ENCODE results near the gene CFAP47. TPM values are rescaled to one million over a fixed set of nuclear protein-coding genes. Genes with fewer than 3 reads are reported as not detected.
"Not testable (repeated sequence)": the region's sequence is repeated elsewhere in the genome, so short reads cannot be mapped to it uniquely, and the experiment has no call there.

CFAP47 gene
- total RNA-seq (not detected), total RNA-seq (0 to 0.09 (median 0) reads per million in 29 experiments)
- total RNA-seq (2013): not detected

- H3K9me3 Mint-ChIP-seq: no peaks in the 10 kb centered on the region
- DNase-seq: no peak
- no peaks in the 10 kb centered on the region for H3K36me3 Mint-ChIP-seq
- no peaks in the 10 kb centered on the region for H3K27me3 Mint-ChIP-seq
- no peaks in the 10 kb centered on the region for H3K4me1 Mint-ChIP-seq
- H3K27me3 ChIP-seq (replicated peaks in 1 of 2; ENCODE audit: control insufficient read depth in 2 of 2, extremely low read depth in 1 of 2, insufficient read depth in 2 of 2, low read length in 1 of 2): no peaks in the 10 kb centered on the region
- no peaks in the 10 kb centered on the region for H3K9me3 ChIP-seq
- H3K36me3 ChIP-seq (ENCODE audit: control insufficient read depth in 2 of 2, extremely low read depth in 1 of 2, insufficient read depth in 1 of 2, low read length in 1 of 2): no peaks in the 10 kb centered on the region
- H3K27ac Mint-ChIP-seq: no peak within 1 kb of the TSS
- ATAC-seq (replicated peaks in 1 of 4): no peak
- ChIA-PET POLR2A (no interaction called here), CTCF (no interaction called here)
- no peak within 1 kb of the TSS for H3K4me3 ChIP-seq (ENCODE audit: control insufficient read depth in 1 of 2, extremely low read depth in 1 of 2, low read length in 1 of 2)
- 7% methylated on average over 24 of the region's 38 CpGs for WGBS (ENCODE audit: insufficient coverage)
- H3K27ac ChIP-seq (ENCODE audit: low read length): no peak within 1 kb of the TSS
- H3K4me1 ChIP-seq (ENCODE audit: control insufficient read depth in 1 of 2, extremely low read depth in 1 of 2, insufficient read depth in 2 of 2, low read length in 2 of 2): no peaks in the 10 kb centered on the region
- H3K4me3 Mint-ChIP-seq: no peak within 1 kb of the TSS
These were observed at the start of gene CFAP47 for GRCh38 chrX:35919536-35920309. TSS of gene CFAP47 (plus strand) at chrX:35919734. CDS start at chrX:35919800, 66 bp downstream.

GRCh38 chrX:35880601-35881000 is 38.9 kb upstream of the CFAP47 start:
- Histone ChIP-seq H3K36me3 (ENCODE audit: control insufficient read depth in 2 of 2, extremely low read depth in 1 of 2, insufficient read depth in 1 of 2, low read length in 1 of 2) (no peaks in the 10 kb centered on the region), H3K4me1 (ENCODE audit: control insufficient read depth in 1 of 2, extremely low read depth in 1 of 2, insufficient read depth in 2 of 2, low read length in 2 of 2) (no peaks in the 10 kb centered on the region), H3K4me3 (ENCODE audit: control insufficient read depth in 1 of 2, extremely low read depth in 1 of 2, low read length in 1 of 2) (no peak overlapping the region), H3K27ac (ENCODE audit: low read length) (no peak overlapping the region), H3K27me3 (replicated peaks in 1 of 2; ENCODE audit: control insufficient read depth in 2 of 2, extremely low read depth in 1 of 2, insufficient read depth in 2 of 2, low read length in 1 of 2) (no peaks in the 10 kb centered on the region), H3K9me3 (no peaks in the 10 kb centered on the region)
- no peaks in the 10 kb centered on the region for H3K4me1 Mint-ChIP-seq
- no peak for ATAC-seq (replicated peaks in 1 of 4)
- no peak overlapping the region for H3K27ac Mint-ChIP-seq
- no peaks in the 10 kb centered on the region for H3K36me3 Mint-ChIP-seq
- ChIA-PET POLR2A (no interaction called here), CTCF (no interaction called here)
- WGBS (ENCODE audit: insufficient coverage): no CpG with 5 or more reads among the region's 2 CpGs
- H3K9me3 Mint-ChIP-seq: peaks cover 0 to 4% (median 0%) of the 10 kb centered on the region in 3 donors
- peaks cover 0 to 5% of the 10 kb centered on the region in 2 donors for H3K27me3 Mint-ChIP-seq
- DNase-seq: no peak
- H3K4me3 Mint-ChIP-seq: no peak overlapping the region

- Histone ChIP-seq H3K27me3 (replicated peaks in 1 of 2; ENCODE audit: control insufficient read depth in 2 of 2, extremely low read depth in 1 of 2, insufficient read depth in 2 of 2, low read length in 1 of 2) (no peaks in the 10 kb centered on the region), H3K9me3 (no peaks in the 10 kb centered on the region), H3K4me1 (ENCODE audit: control insufficient read depth in 1 of 2, extremely low read depth in 1 of 2, insufficient read depth in 2 of 2, low read length in 2 of 2) (no peaks in the 10 kb centered on the region), H3K27ac (ENCODE audit: low read length) (no peak overlapping the region), H3K4me3 (ENCODE audit: control insufficient read depth in 1 of 2, extremely low read depth in 1 of 2, low read length in 1 of 2) (no peak overlapping the region), H3K36me3 (ENCODE audit: control insufficient read depth in 2 of 2, extremely low read depth in 1 of 2, insufficient read depth in 1 of 2, low read length in 1 of 2) (no peaks in the 10 kb centered on the region)
- H3K9me3 Mint-ChIP-seq: no peaks in the 10 kb centered on the region
- H3K4me3 Mint-ChIP-seq: no peak overlapping the region
- H3K27ac Mint-ChIP-seq: no peak overlapping the region
- DNase-seq (no peak), ATAC-seq (replicated peaks in 1 of 4) (no peak)
- no peaks in the 10 kb centered on the region for H3K36me3 Mint-ChIP-seq
- CTCF ChIA-PET: interaction anchor here in 1 of 2 donors (0.7 kb wide), 1 partner anchor 161 kb away, joined by 4 read pairs; no protein-coding TSS in a partner anchor
- POLR2A ChIA-PET: no interaction called here
- no peaks in the 10 kb centered on the region for H3K27me3 Mint-ChIP-seq
- H3K4me1 Mint-ChIP-seq: no peaks in the 10 kb centered on the region
These were observed 33.4 kb upstream of the CFAP47 start for GRCh38 chrX:35886135-35886534.

GRCh38 chrX:35890699-35891098 is 28.8 kb upstream of the CFAP47 start:
- WGBS (ENCODE audit: insufficient coverage): 34% methylated on average over 3 of the region's 9 CpGs
- Mint-ChIP-seq H3K36me3 (no peaks in the 10 kb centered on the region), H3K9me3 (peaks cover 0 to 3% (median 0%) of the 10 kb centered on the region in 3 donors), H3K4me3 (no peak overlapping the region), H3K27ac (no peak overlapping the region), H3K27me3 (no peaks in the 10 kb centered on the region), H3K4me1 (no peaks in the 10 kb centered on the region)
- no peaks in the 10 kb centered on the region for H3K4me1 ChIP-seq (ENCODE audit: control insufficient read depth in 1 of 2, extremely low read depth in 1 of 2, insufficient read depth in 2 of 2, low read length in 2 of 2)
- no peaks in the 10 kb centered on the region for H3K27me3 ChIP-seq (replicated peaks in 1 of 2; ENCODE audit: control insufficient read depth in 2 of 2, extremely low read depth in 1 of 2, insufficient read depth in 2 of 2, low read length in 1 of 2)
- no peak overlapping the region for H3K27ac ChIP-seq (ENCODE audit: low read length)
- DNase-seq: peak in 1 of 35 experiments; percentile 0
- ATAC-seq (replicated peaks in 1 of 4): no peak
- ChIA-PET CTCF (interaction anchor here in 1 of 2 donors (0.7 kb wide), 1 partner anchor 59 kb away, joined by 4 read pairs; no protein-coding TSS in a partner anchor), POLR2A (no interaction called here)
- H3K4me3 ChIP-seq (ENCODE audit: control insufficient read depth in 1 of 2, extremely low read depth in 1 of 2, low read length in 1 of 2): no peak overlapping the region
- H3K9me3 ChIP-seq: no peaks in the 10 kb centered on the region
- H3K36me3 ChIP-seq (ENCODE audit: control insufficient read depth in 2 of 2, extremely low read depth in 1 of 2, insufficient read depth in 1 of 2, low read length in 1 of 2): no peaks in the 10 kb centered on the region

GRCh38 chrX:35986816-35987215 is 67.3 kb downstream of the CFAP47 start:
- POLR2A ChIA-PET; CTCF ChIA-PET; H3K27me3 ChIP-seq (replicated peaks in 1 of 2; ENCODE audit: control insufficient read depth in 2 of 2, extremely low read depth in 1 of 2, insufficient read depth in 2 of 2, low read length in 1 of 2); H3K4me3 ChIP-seq (ENCODE audit: control insufficient read depth in 1 of 2, extremely low read depth in 1 of 2, low read length in 1 of 2); H3K9me3 Mint-ChIP-seq; H3K27ac Mint-ChIP-seq; H3K36me3 Mint-ChIP-seq; H3K27ac ChIP-seq (ENCODE audit: low read length); H3K4me1 Mint-ChIP-seq; H3K9me3 ChIP-seq; H3K4me1 ChIP-seq (ENCODE audit: control insufficient read depth in 1 of 2, extremely low read depth in 1 of 2, insufficient read depth in 2 of 2, low read length in 2 of 2); ATAC-seq (replicated peaks in 1 of 4); H3K36me3 ChIP-seq (ENCODE audit: control insufficient read depth in 2 of 2, extremely low read depth in 1 of 2, insufficient read depth in 1 of 2, low read length in 1 of 2); H3K4me3 Mint-ChIP-seq; H3K27me3 Mint-ChIP-seq; DNase-seq: not testable (repeated sequence)
- 92% methylated on average over 4 of the region's 6 CpGs for WGBS (ENCODE audit: insufficient coverage)

GRCh38 chrX:36007207-36007606 is 87.7 kb downstream of the CFAP47 start:
- Mint-ChIP-seq H3K9me3 (peaks cover 2 to 5% (median 4%) of the 10 kb centered on the region in 3 donors), H3K27ac (no peak overlapping the region), H3K36me3 (no peaks in the 10 kb centered on the region), H3K4me3 (no peak overlapping the region), H3K27me3 (peaks cover 0 to 6% of the 10 kb centered on the region in 2 donors), H3K4me1 (no peaks in the 10 kb centered on the region)
- H3K27me3 ChIP-seq (replicated peaks in 1 of 2; ENCODE audit: control insufficient read depth in 2 of 2, extremely low read depth in 1 of 2, insufficient read depth in 2 of 2, low read length in 1 of 2): no peaks in the 10 kb centered on the region
- H3K4me1 ChIP-seq (ENCODE audit: control insufficient read depth in 1 of 2, extremely low read depth in 1 of 2, insufficient read depth in 2 of 2, low read length in 2 of 2): no peaks in the 10 kb centered on the region
- H3K4me3 ChIP-seq (ENCODE audit: control insufficient read depth in 1 of 2, extremely low read depth in 1 of 2, low read length in 1 of 2): no peak overlapping the region
- no peak for DNase-seq
- WGBS (ENCODE audit: insufficient coverage): no CpG with 5 or more reads among the region's 5 CpGs
- H3K36me3 ChIP-seq (ENCODE audit: control insufficient read depth in 2 of 2, extremely low read depth in 1 of 2, insufficient read depth in 1 of 2, low read length in 1 of 2): no peaks in the 10 kb centered on the region
- H3K27ac ChIP-seq (ENCODE audit: low read length): no peak overlapping the region
- ChIA-PET CTCF (no interaction called here), POLR2A (no interaction called here)
- ATAC-seq (replicated peaks in 1 of 4): no peak
- H3K9me3 ChIP-seq: no peaks in the 10 kb centered on the region

Measured in T-cell (primary cell).